A549 (cell line): ENCODE data around the gene TTR. TPM values are rescaled to one million over a fixed set of nuclear protein-coding genes. Genes with fewer than 3 reads are reported as not detected.

ENCODE experiments used
- ATAC-seq, 2 experiments: fragments of 200-7000 bp in 1 of 2; fragments of >200 bp in 1 of 2; cut with Nextera tagmentation in 1 of 2; cut with Tn5 transposase in 1 of 2; 3 replicates each; pipeline versions ENCODE4 v1.8.0 to v1.9.1; 2018 to 2020; ENCODE audit warnings: mild to moderate bottlenecking in 1 of 2, moderate library complexity in 1 of 2
- CTCF ChIA-PET: fragments of 300-600 bp; sonication (Branson Sonifier 250); formaldehyde crosslinking; extraction: SDS; loops from one replicate; lab custom pipeline; 2021; ENCODE audit warnings: antibody characterized with exemption, inconsistent platforms; lab: Yijun Ruan, JAX
- POLR2A ChIA-PET: fragments of 350-600 bp; formaldehyde crosslinking; extraction: SDS; loops from one replicate; lab custom pipeline; 2021; ENCODE audit warnings: antibody characterized with exemption, inconsistent platforms; lab: Yijun Ruan, JAX
- DNase-seq, 2 experiments: peaks; one replicate each; pipeline versions ENCODE4 v3.0.0 to v3.0.0-alpha.2; 2011 to 2016; ENCODE audit warnings: low read depth in 1 of 2, low spot score in 1 of 2
- FAIRE-seq: peaks from 2 replicates; lab custom pipeline; 2011; peaks lifted over from hg19 to GRCh38; lab: Jason Lieb, UNC
- H3K27ac ChIP-seq, 2 experiments: fragments of >200 bp; sonication (Bioruptor Twin); formaldehyde crosslinking; 3 replicates each; pipeline ENCODE4 v1.5.1; 2016 to 2017
- H3K4me1 ChIP-seq: fragments of >200 bp; sonication (Bioruptor Twin); formaldehyde crosslinking; 3 replicates; pipeline ENCODE4 v1.6.1; 2016
- H3K4me2 ChIP-seq: fragments of >200 bp; sonication (Bioruptor Twin); formaldehyde crosslinking; 3 replicates; pipeline ENCODE4 v1.6.1; 2016
- H3K4me3 ChIP-seq: fragments of >200 bp; sonication (Bioruptor Twin); formaldehyde crosslinking; 3 replicates; pipeline ENCODE4 v1.5.1; 2016
- H3K9me3 ChIP-seq: fragments of >200 bp; sonication (Bioruptor Twin); formaldehyde crosslinking; 3 replicates; pipeline ENCODE4 v1.6.1; 2016
- BCL3 ChIP-seq: fragments of >200 bp; sonication (Bioruptor Twin); formaldehyde crosslinking; IDR thresholded peaks from 3 replicates; pipeline ENCODE4 v1.6.1; 2016
- CBX2 ChIP-seq: fragments of 200-600 bp; sonication (generic); IDR thresholded peaks from 2 replicates; pipeline ENCODE4 v1.6.1; 2016; ENCODE audit warnings: low read depth, mild to moderate bottlenecking, borderline replicate concordance
- CBX8 ChIP-seq: fragments of 200-600 bp; sonication (generic); IDR thresholded peaks from 2 replicates; pipeline ENCODE4 v1.6.1; 2016
- CEBPB ChIP-seq, 2 experiments: fragments of >200 bp in 1 of 2; sonication (Bioruptor Twin) in 1 of 2; formaldehyde crosslinking in 1 of 2; IDR thresholded peaks; 2 replicates each; pipeline ENCODE4 v1.6.1; 2012 to 2016
- CHD2 ChIP-seq: fragments of 150-350 bp; IDR thresholded peaks from 2 replicates; pipeline ENCODE4 v1.6.1; 2014; ENCODE audit warnings: low read length; ENCODE audit not compliant: partially characterized antibody
- EHF ChIP-seq: fragments of 250-450 bp; sonication (Bioruptor Pico); IDR thresholded peaks from 2 replicates; pipeline ENCODE4 v1.5.0; 2020; ENCODE audit warnings: mild to moderate bottlenecking
- EHMT2 ChIP-seq: fragments of 200-600 bp; sonication (generic); IDR thresholded peaks from 2 replicates; pipeline ENCODE4 v1.6.1; 2016; ENCODE audit warnings: antibody characterized with exemption, low read depth, mild to moderate bottlenecking, moderate library complexity
- ELK1 ChIP-seq: fragments of 150-350 bp; IDR thresholded peaks from 2 replicates; pipeline ENCODE4 v1.6.1; 2014; ENCODE audit warnings: low read depth, mild to moderate bottlenecking, low read length
- EP300 ChIP-seq, 2 experiments: fragments of >200 bp; sonication (Bioruptor Twin); formaldehyde crosslinking; IDR thresholded peaks; 2 replicates in 1 of 2; 3 replicates in 1 of 2; pipeline ENCODE4 v1.6.1; 2016 to 2017
- ESRRA ChIP-seq: fragments of 150-350 bp; IDR thresholded peaks from 2 replicates; pipeline ENCODE4 v1.6.1; 2014; ENCODE audit warnings: mild to moderate bottlenecking, low read length, borderline replicate concordance
- FOSB ChIP-seq: fragments of 250-450 bp; sonication (Bioruptor Pico); IDR thresholded peaks from 2 replicates; pipeline ENCODE4 v1.5.0; 2020; ENCODE audit warnings: mild to moderate bottlenecking, moderate library complexity
- FOSL2 ChIP-seq, 2 experiments: fragments of 450-650 bp in 1 of 2; fragments of >200 bp in 1 of 2; sonication (Bioruptor Twin) in 1 of 2; formaldehyde crosslinking; IDR thresholded peaks; 2 replicates each; pipeline versions ENCODE4 v1.5.0 to v1.6.1; 2016 to 2020; ENCODE audit warnings: mild to moderate bottlenecking in 1 of 2, moderate library complexity in 1 of 2
- GATA3 ChIP-seq: IDR thresholded peaks from 2 replicates; pipeline ENCODE4 v1.6.1; 2012; ENCODE audit warnings: borderline replicate concordance
- HOXB13 ChIP-seq: fragments of 250-450 bp; sonication (Bioruptor Pico); IDR thresholded peaks from 2 replicates; pipeline ENCODE4 v1.5.0; 2020; ENCODE audit warnings: low read depth, mild to moderate bottlenecking, moderate library complexity
- JUN ChIP-seq, 2 experiments: fragments of >200 bp; sonication (Bioruptor Twin); formaldehyde crosslinking; IDR thresholded peaks; 2 replicates in 1 of 2; 3 replicates in 1 of 2; pipeline ENCODE4 v1.6.1; 2016 to 2017
- KDM5A ChIP-seq: fragments of 200-600 bp; sonication (generic); IDR thresholded peaks from 2 replicates; pipeline ENCODE4 v1.6.1; 2016; ENCODE audit warnings: antibody characterized with exemption, mild to moderate bottlenecking
- MAFK ChIP-seq: fragments of 450-650 bp; IDR thresholded peaks from 2 replicates; pipeline ENCODE4 v1.6.1; 2014; ENCODE audit not compliant: partially characterized antibody
- MAX ChIP-seq: IDR thresholded peaks from 2 replicates; pipeline ENCODE4 v1.6.1; 2012
- PBX3 ChIP-seq: IDR thresholded peaks from 2 replicates; pipeline ENCODE4 v1.6.1; 2012
- RARB ChIP-seq: fragments of 250-450 bp; sonication (Bioruptor Pico); IDR thresholded peaks from 2 replicates; pipeline ENCODE4 v1.8.0; 2021; ENCODE audit warnings: mild to moderate bottlenecking, moderate library complexity
- TFCP2L1 ChIP-seq: fragments of 250-450 bp; sonication (Bioruptor Pico); IDR thresholded peaks from 2 replicates; pipeline ENCODE4 v1.5.0; 2021; ENCODE audit warnings: mild to moderate bottlenecking
- ZC3H11A ChIP-seq: fragments of 450-650 bp; IDR thresholded peaks from 2 replicates; pipeline ENCODE4 v1.6.1; 2014; ENCODE audit warnings: antibody characterized with exemption, mild to moderate bottlenecking
- ZFP36 ChIP-seq: fragments of 450-650 bp; IDR thresholded peaks from 2 replicates; pipeline ENCODE4 v1.6.1; 2014; ENCODE audit warnings: borderline replicate concordance; ENCODE audit not compliant: partially characterized antibody
- ZNF302 ChIP-seq: fragments of 250-450 bp; sonication (Bioruptor Pico); IDR thresholded peaks from 2 replicates; pipeline ENCODE4 v1.9.0; 2021; ENCODE audit warnings: inconsistent platforms, mild to moderate bottlenecking, moderate library complexity
- WGBS: methylation state at CpG from one replicate; pipeline ENCODE4 v1.1.6; 2017; ENCODE audit errors: missing lambda C conversion rate; 5-methylcytosine and 5-hydroxymethylcytosine counted together
- polyA plus RNA-seq, 4 experiments: library from polyadenylated mRNA; depleted of rRNA in 3 of 4; stranded (reverse); fragments of >200 nt; fragmentation: RNase III in 1 of 4; extraction: RNeasy Plus Mini Kit Qiagen cat#74134 plus additional on column Dnase treatment in 1 of 4; gene quantifications; 2 replicates in 3 of 4; 3 replicates in 1 of 4; pipeline ENCODE4 v1.2.3, GENCODE V29; 2011 to 2017

TTR gene
- polyA plus RNA-seq, 2 of the 4 experiments (the other 2 are of a cell fraction): 0.18 to 0.28 TPM

- Histone ChIP-seq H3K4me3 (no peak overlapping the region), H3K9me3 (no peaks in the 10 kb centered on the region), H3K4me1 (no peaks in the 10 kb centered on the region), H3K4me2 (no peak overlapping the region), H3K27ac (no peak overlapping the region)
- no peak for FAIRE-seq
- ChIA-PET CTCF (interaction anchor here (0.6 kb wide), 1 partner anchor 340 kb away, joined by 3 read pairs; no protein-coding TSS in a partner anchor), POLR2A (no interaction called here)
- WGBS: 68% methylated on average over 5 of the region's 5 CpGs
- TF ChIP-seq KDM5A (no peak), EHMT2 (no peak), CBX2 (no peak), ZC3H11A (no peak), MAFK (no peak), RARB (CRISPR knock-in tag) (no peak)
- TF ChIP-seq, all 56 proteins: peak for 0
- DNase-seq (no peak), ATAC-seq (no peak)
These were observed 19.8 kb downstream of the TTR start for GRCh38 chr18:31611511-31611910.

- ChIA-PET CTCF (interaction anchor here (0.8 kb wide), 1 partner anchor 19 kb away, joined by 3 read pairs; no protein-coding TSS in a partner anchor), POLR2A (no interaction called here)
- Histone ChIP-seq H3K9me3 (no peaks in the 10 kb centered on the region), H3K4me3 (no peak overlapping the region), H3K27ac (no peak overlapping the region), H3K4me1 (no peaks in the 10 kb centered on the region)
- ATAC-seq (no peak), DNase-seq (no peak)
- WGBS: 37% methylated on average over 6 of the region's 6 CpGs
- TF ChIP-seq BCL3 (no peak), TFCP2L1 (CRISPR knock-in tag) (no peak), EHF (CRISPR knock-in tag) (no peak), ZFP36 (no peak), GATA3 (no peak), CHD2 (no peak), JUN (IDR thresholded peaks at IDR 0.05) (no peak), EHMT2 (no peak), ESRRA (no peak), CEBPB (IDR thresholded peaks at IDR 0.05) (no peak), HOXB13 (CRISPR knock-in tag) (no peak), FOSL2 (IDR thresholded peaks at IDR 0.05) (no peak), FOSL2 (CRISPR knock-in tag; IDR thresholded peaks at IDR 0.05) (no peak), EP300 (IDR thresholded peaks at IDR 0.05) (no peak), CBX8 (no peak), FOSB (CRISPR knock-in tag) (no peak), MAX (no peak)
- TF ChIP-seq, all 56 proteins: peak for 0
- no peak for FAIRE-seq
- no peak overlapping the region for H3K4me2 ChIP-seq
These were observed 20.4 kb downstream of the TTR start for GRCh38 chr18:31612124-31612523.

- ChIA-PET POLR2A (no interaction called here), CTCF (no interaction called here)
- H3K9me3 ChIP-seq: no peaks in the 10 kb centered on the region
- FAIRE-seq: no peak
- H3K4me1 ChIP-seq: no peaks in the 10 kb centered on the region
- TF ChIP-seq ELK1 (no peak), RARB (CRISPR knock-in tag) (no peak), PBX3 (no peak), EHMT2 (no peak), ZNF302 (CRISPR knock-in tag) (no peak)
- no peak overlapping the region for H3K4me3 ChIP-seq
- DNase-seq: no peak
- H3K27ac ChIP-seq: no peak overlapping the region
- no peak for ATAC-seq
- no peak overlapping the region for H3K4me2 ChIP-seq
- WGBS: 86% methylated on average over 1 of the region's 2 CpGs
These were observed 22.4 kb downstream of the TTR start for GRCh38 chr18:31614044-31614443.
